Osteocyte (in vitro differentiated cells): ENCODE measurements around the gene MORC2. TPM values are rescaled to one million over a fixed set of nuclear protein-coding genes. Genes with fewer than 3 reads are reported as not detected.

Experiments
- DNase-seq: peaks from one replicate; pipeline ENCODE4 v3.0.0; 2021; ENCODE audit warnings: mixed read lengths; ENCODE audit not compliant: unreplicated experiment; ENCODE audit errors: extremely low spot score
- H3K27ac Mint-ChIP-seq: one replicate; pipeline ENCODE4 v1.8.0; 2021; ENCODE audit warnings: mild to moderate bottlenecking, mixed read lengths; ENCODE audit not compliant: unreplicated experiment
- H3K27me3 Mint-ChIP-seq: one replicate; pipeline ENCODE4 v1.8.0; 2021; ENCODE audit warnings: mixed read lengths; ENCODE audit not compliant: unreplicated experiment
- H3K36me3 Mint-ChIP-seq: one replicate; pipeline ENCODE4 v1.8.0; 2021; ENCODE audit warnings: mixed read lengths; ENCODE audit not compliant: unreplicated experiment
- H3K4me1 Mint-ChIP-seq: one replicate; pipeline ENCODE4 v1.8.0; 2021; ENCODE audit warnings: mixed read lengths; ENCODE audit not compliant: unreplicated experiment
- H3K4me3 Mint-ChIP-seq: one replicate; pipeline ENCODE4 v1.8.0; 2021; ENCODE audit warnings: mild to moderate bottlenecking, moderate library complexity, mixed read lengths; ENCODE audit not compliant: unreplicated experiment
- H3K9me3 Mint-ChIP-seq: one replicate; pipeline ENCODE4 v1.8.0; 2021; ENCODE audit warnings: mixed read lengths; ENCODE audit not compliant: unreplicated experiment
- CTCF ChIP-seq: fragments of 200-600 bp; sonication (generic); IDR thresholded peaks from 2 replicates; pipeline ENCODE4 v1.5.0; 2021; ENCODE audit warnings: antibody characterized with exemption, mild to moderate bottlenecking, moderate library complexity
- total RNA-seq: library from RNA; stranded (reverse); gene quantifications from 2 replicates; pipeline ENCODE4 v1.2.1, GENCODE V29; 2021

Gene MORC2
- total RNA-seq, 1 donor from 2014 or later, result 26.9 TPM

- Mint-ChIP-seq H3K4me3 (no peak overlapping the region), H3K9me3 (peaks cover 17% of the 10 kb centered on the region), H3K36me3 (peaks cover 2% of the 10 kb centered on the region), H3K27me3 (peaks cover 7% of the 10 kb centered on the region), H3K27ac (no peak overlapping the region), H3K4me1 (no peaks in the 10 kb centered on the region)
- no peak for DNase-seq
- TF ChIP-seq CTCF, result no peak
Observed at GRCh38 chr22:30994960-30995359, 26.4 kb upstream of the MORC2 start.

GRCh38 chr22:30992565-30992964 lies 24.0 kb upstream of the MORC2 start:
- no peak for DNase-seq
- Mint-ChIP-seq H3K4me1 (no peaks in the 10 kb centered on the region), H3K4me3 (no peak overlapping the region), H3K9me3 (peaks cover 22% of the 10 kb centered on the region), H3K27ac (no peak overlapping the region), H3K27me3 (peaks cover 3% of the 10 kb centered on the region), H3K36me3 (peaks cover 2% of the 10 kb centered on the region)
- TF ChIP-seq CTCF, result no peak

- H3K27ac Mint-ChIP-seq, result no peak overlapping the region
- peaks cover 3% of the 10 kb centered on the region for H3K27me3 Mint-ChIP-seq
- H3K36me3 Mint-ChIP-seq, result peaks cover 2% of the 10 kb centered on the region
- H3K4me1 Mint-ChIP-seq, result no peaks in the 10 kb centered on the region
- TF ChIP-seq CTCF, result no peak
- no peak overlapping the region for H3K4me3 Mint-ChIP-seq
- no peak for DNase-seq
- peaks cover 32% of the 10 kb centered on the region for H3K9me3 Mint-ChIP-seq
Observed at GRCh38 chr22:30990690-30991089, 22.1 kb upstream of the MORC2 start.

- peaks cover 33% of the 10 kb centered on the region for H3K9me3 Mint-ChIP-seq
- DNase-seq, result no peak
- peaks cover 3% of the 10 kb centered on the region for H3K27me3 Mint-ChIP-seq
- TF ChIP-seq CTCF, result no peak
- H3K36me3 Mint-ChIP-seq, result peaks cover 4% of the 10 kb centered on the region
- H3K27ac Mint-ChIP-seq, result no peak overlapping the region
- no peak overlapping the region for H3K4me3 Mint-ChIP-seq
- H3K4me1 Mint-ChIP-seq, result no peaks in the 10 kb centered on the region
Observed at GRCh38 chr22:30989474-30989873, 20.9 kb upstream of the MORC2 start.

- no peak for TF ChIP-seq CTCF
- Mint-ChIP-seq H3K36me3 (peaks cover 4% of the 10 kb centered on the region), H3K4me1 (no peaks in the 10 kb centered on the region), H3K27me3 (no peaks in the 10 kb centered on the region), H3K9me3 (peaks cover 53% of the 10 kb centered on the region), H3K4me3 (no peak overlapping the region), H3K27ac (no peak overlapping the region)
- DNase-seq, result no peak
Observed at GRCh38 chr22:30985561-30986208, 17.1 kb upstream of the MORC2 start.
